Uterus (tissue), 2 donors: ENCODE results near the gene VPS37D.

Experiments used
- CTCF ChIP-seq, 4 experiments: fragments of 200-600 bp in 2 of 4; fragments of 450-650 bp in 2 of 4; sonication (generic) in 2 of 4; IDR thresholded peaks; one replicate each; pipeline ENCODE4 v1.5.1; 2016 to 2019; ENCODE audit warnings: antibody characterized with exemption in 4 of 4, mild to moderate bottlenecking in 2 of 4, moderate library complexity in 1 of 4
- POLR2A ChIP-seq, 2 donors: fragments of 450-650 bp; IDR thresholded peaks; one replicate each; pipeline ENCODE4 v1.6.1; 2016; ENCODE audit warnings: antibody characterized with exemption in 2 of 2, mild to moderate bottlenecking in 1 of 2, moderate library complexity in 1 of 2

- TF ChIP-seq CTCF (IDR thresholded peaks at IDR 0.05) (no peak), POLR2A (IDR thresholded peaks at IDR 0.05) (no peak)
Measured at GRCh38 chr7:73642834-73643233, 24.8 kb upstream of the VPS37D start.
